Left hindlimb (tissue), 1 donor: ENCODE results near the gene NFKBIL1.
A peak's percentile ranks its signal among the peaks of the same experiment; 100 is the strongest.
"Not testable (repeated sequence)": the region's sequence is repeated elsewhere in the genome, so short reads cannot be mapped to it uniquely, and the experiment has no call there.

ENCODE experiments used
- DNase-seq: peaks from one replicate; pipeline ENCODE4 v3.0.0-alpha.2; 2018

Gene NFKBIL1

GRCh38 chr6:31546958-31547726, at the start of gene NFKBIL1:
TSS of gene NFKBIL1 (plus strand) at chr6:31547608. CDS start at chr6:31547695, 87 bp downstream.
- DNase-seq = peak; percentile 98

GRCh38 chr6:31498748-31499147, 48.7 kb upstream of the NFKBIL1 start:
- DNase-seq = no peak

GRCh38 chr6:31499648-31500047, 47.8 kb upstream of the NFKBIL1 start:
- DNase-seq = not testable (repeated sequence)

- DNase-seq = no peak
These were observed 44.8 kb upstream of the NFKBIL1 start for GRCh38 chr6:31502586-31502985.

GRCh38 chr6:31509036-31509435, 38.4 kb upstream of the NFKBIL1 start:
- DNase-seq = not testable (repeated sequence)

- no peak for DNase-seq
These were observed 37.4 kb upstream of the NFKBIL1 start for GRCh38 chr6:31510007-31510406.

- no peak for DNase-seq
These were observed 33.8 kb upstream of the NFKBIL1 start for GRCh38 chr6:31513456-31514165.

- no peak for DNase-seq
These were observed 25.6 kb upstream of the NFKBIL1 start for GRCh38 chr6:31521835-31522234.

- no peak for DNase-seq
These were observed 21.9 kb upstream of the NFKBIL1 start for GRCh38 chr6:31525553-31525931.

- DNase-seq = no peak
These were observed 21.3 kb upstream of the NFKBIL1 start for GRCh38 chr6:31525932-31526591.

- DNase-seq = no peak
These were observed 19.1 kb upstream of the NFKBIL1 start for GRCh38 chr6:31528307-31528777.

- no peak for DNase-seq
These were observed 18.5 kb upstream of the NFKBIL1 start, which contains the start of gene MCCD1 for GRCh38 chr6:31528821-31529328. TSS of gene MCCD1 (plus strand) at chr6:31528962. CDS start at chr6:31529015, 53 bp downstream.

- DNase-seq = peak; percentile 50
These were observed 17.9 kb upstream of the NFKBIL1 start for GRCh38 chr6:31529329-31530150.

- no peak for DNase-seq
These were observed 16.7 kb upstream of the NFKBIL1 start for GRCh38 chr6:31530659-31531058.

GRCh38 chr6:31531162-31531561, 16.2 kb upstream of the NFKBIL1 start:
- no peak for DNase-seq

GRCh38 chr6:31531771-31532643, 15.4 kb upstream of the NFKBIL1 start:
- no peak for DNase-seq

- DNase-seq = no peak
These were observed 14.6 kb upstream of the NFKBIL1 start for GRCh38 chr6:31532644-31533454.

GRCh38 chr6:31533455-31533841, 14.0 kb upstream of the NFKBIL1 start:
- DNase-seq = no peak

- DNase-seq = no peak
These were observed 13.4 kb upstream of the NFKBIL1 start for GRCh38 chr6:31534011-31534410.

GRCh38 chr6:31534521-31535040, 12.8 kb upstream of the NFKBIL1 start:
- DNase-seq = no peak
